Suprapubic skin (tissue), 4 donors: Measurements from ENCODE around the gene CDH8. TPM values are rescaled to one million over a fixed set of nuclear protein-coding genes. Genes with fewer than 3 reads are reported as not detected.

Source experiments
- DNase-seq, 2 donors: peaks; one replicate each; pipeline ENCODE4 v3.0.0-alpha.2; 2019; ENCODE audit warnings: low spot score in 2 of 2
- H3K27ac ChIP-seq: fragments of 200-600 bp; sonication (generic); one replicate; pipeline ENCODE4 v1.5.1; 2019
- H3K27me3 ChIP-seq: fragments of 200-600 bp; sonication (generic); one replicate; pipeline ENCODE4 v1.5.1; 2019
- H3K36me3 ChIP-seq: fragments of 200-600 bp; sonication (generic); one replicate; pipeline ENCODE4 v1.5.1; 2019
- H3K4me1 ChIP-seq: fragments of 200-600 bp; sonication (generic); one replicate; pipeline ENCODE4 v1.5.1; 2019
- H3K4me3 ChIP-seq: fragments of 200-600 bp; sonication (generic); one replicate; pipeline ENCODE4 v1.5.1; 2019; ENCODE audit warnings: mild to moderate bottlenecking
- H3K9me3 ChIP-seq: fragments of 200-600 bp; sonication (generic); one replicate; pipeline ENCODE4 v1.5.1; 2019
- EP300 ChIP-seq: sonication (generic); formaldehyde crosslinking; IDR thresholded peaks from one replicate; pipeline ENCODE4 v1.6.1; 2017; ENCODE audit warnings: antibody characterized with exemption
- POLR2A ChIP-seq, 2 donors: fragments of 450-650 bp; IDR thresholded peaks; one replicate each; pipeline ENCODE4 v1.6.1; 2017; ENCODE audit warnings: antibody characterized with exemption in 2 of 2, mild to moderate bottlenecking in 2 of 2, moderate library complexity in 2 of 2
- POLR2AphosphoS5 ChIP-seq, 3 donors: sonication (generic); formaldehyde crosslinking; IDR thresholded peaks; one replicate each; pipeline ENCODE4 v1.6.1; 2017; ENCODE audit warnings: antibody characterized with exemption in 3 of 3
- WGBS: methylation state at CpG from one replicate; pipeline ENCODE4 v1.1.5; 2018; 5-methylcytosine and 5-hydroxymethylcytosine counted together
- total RNA-seq, 4 donors: library from RNA; depleted of rRNA; stranded (reverse); fragments of >200 nt; gene quantifications; one replicate each; pipeline ENCODE4 v1.1.0, GENCODE V29; 2016
- TF ChIP-seq, protein P1 (sequence below), 2 donors: fragments of 200-600 bp in 1 of 2; fragments of 450-650 bp in 1 of 2; sonication (generic) in 1 of 2; IDR thresholded peaks; one replicate each; pipeline ENCODE4 v1.5.1; 2016 to 2019; ENCODE audit warnings: antibody characterized with exemption in 2 of 2, mild to moderate bottlenecking in 1 of 2, moderate library complexity in 1 of 2

CDH8 gene
- total RNA-seq, 4 donors from 2014 or later: 0.42 to 5.8 (median 2.2) TPM; not detected in 1

DNA sequence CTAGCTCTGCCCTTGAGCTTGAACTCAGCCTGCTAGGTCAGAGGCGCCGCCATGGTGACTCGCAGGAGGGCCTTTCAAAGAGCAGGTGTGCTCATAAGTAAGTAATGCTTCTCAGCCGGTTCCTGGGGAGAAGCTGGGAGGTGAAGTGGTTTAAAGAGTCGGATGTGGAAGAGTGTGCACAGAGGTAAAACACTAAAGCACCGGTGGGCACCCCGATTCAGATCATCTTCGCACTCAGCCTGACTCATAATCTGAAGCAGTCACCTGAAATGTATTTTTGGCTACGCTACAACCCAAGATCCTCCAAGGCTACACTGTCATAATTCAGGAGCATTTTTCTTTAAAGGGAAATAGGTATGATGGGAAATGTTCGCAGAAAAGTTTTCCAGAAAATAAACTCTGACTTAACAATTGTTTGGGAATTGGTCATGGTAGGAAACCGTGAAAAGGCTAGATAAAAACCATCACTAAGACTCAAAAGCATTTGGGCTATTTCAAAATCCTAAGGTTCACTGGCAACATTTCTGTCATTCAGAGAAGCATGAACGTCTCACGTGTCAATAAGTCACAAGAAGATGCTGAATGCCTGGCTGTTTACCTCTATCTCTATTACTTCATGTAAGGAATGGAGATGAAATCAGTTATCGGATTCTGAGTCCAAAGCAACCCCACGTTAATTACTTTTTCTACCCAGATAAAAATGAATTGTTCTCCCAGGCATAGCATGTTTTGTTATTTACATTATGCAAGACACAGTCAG is 17.8 kb downstream of the CDH8 start:
- TF ChIP-seq EP300: no peak
- TF ChIP-seq POLR2AphosphoS5 (IDR thresholded peaks at IDR 0.05): no peak
- no peak for TF ChIP-seq POLR2A (IDR thresholded peaks at IDR 0.05)
- TF ChIP-seq, protein P1, sequence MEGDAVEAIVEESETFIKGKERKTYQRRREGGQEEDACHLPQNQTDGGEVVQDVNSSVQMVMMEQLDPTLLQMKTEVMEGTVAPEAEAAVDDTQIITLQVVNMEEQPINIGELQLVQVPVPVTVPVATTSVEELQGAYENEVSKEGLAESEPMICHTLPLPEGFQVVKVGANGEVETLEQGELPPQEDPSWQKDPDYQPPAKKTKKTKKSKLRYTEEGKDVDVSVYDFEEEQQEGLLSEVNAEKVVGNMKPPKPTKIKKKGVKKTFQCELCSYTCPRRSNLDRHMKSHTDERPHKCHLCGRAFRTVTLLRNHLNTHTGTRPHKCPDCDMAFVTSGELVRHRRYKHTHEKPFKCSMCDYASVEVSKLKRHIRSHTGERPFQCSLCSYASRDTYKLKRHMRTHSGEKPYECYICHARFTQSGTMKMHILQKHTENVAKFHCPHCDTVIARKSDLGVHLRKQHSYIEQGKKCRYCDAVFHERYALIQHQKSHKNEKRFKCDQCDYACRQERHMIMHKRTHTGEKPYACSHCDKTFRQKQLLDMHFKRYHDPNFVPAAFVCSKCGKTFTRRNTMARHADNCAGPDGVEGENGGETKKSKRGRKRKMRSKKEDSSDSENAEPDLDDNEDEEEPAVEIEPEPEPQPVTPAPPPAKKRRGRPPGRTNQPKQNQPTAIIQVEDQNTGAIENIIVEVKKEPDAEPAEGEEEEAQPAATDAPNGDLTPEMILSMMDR (IDR thresholded peaks at IDR 0.05): no peak

GRCh38 chr16:62014319-62014923 is 21.8 kb downstream of the CDH8 start:
- H3K4me1 ChIP-seq: no peaks in the 10 kb centered on the region
- DNase-seq: no peak

More for the DNA sequence above, 17.8 kb downstream of the CDH8 start:
- 80% methylated on average over 15 of the region's 15 CpGs for WGBS
- H3K27me3 ChIP-seq: no peaks in the 10 kb centered on the region
- H3K9me3 ChIP-seq: no peaks in the 10 kb centered on the region
- no peak for DNase-seq
- H3K4me1 ChIP-seq: no peaks in the 10 kb centered on the region
- no peak overlapping the region for H3K27ac ChIP-seq
- H3K36me3 ChIP-seq: no peaks in the 10 kb centered on the region
- no peak overlapping the region for H3K4me3 ChIP-seq

DNA sequence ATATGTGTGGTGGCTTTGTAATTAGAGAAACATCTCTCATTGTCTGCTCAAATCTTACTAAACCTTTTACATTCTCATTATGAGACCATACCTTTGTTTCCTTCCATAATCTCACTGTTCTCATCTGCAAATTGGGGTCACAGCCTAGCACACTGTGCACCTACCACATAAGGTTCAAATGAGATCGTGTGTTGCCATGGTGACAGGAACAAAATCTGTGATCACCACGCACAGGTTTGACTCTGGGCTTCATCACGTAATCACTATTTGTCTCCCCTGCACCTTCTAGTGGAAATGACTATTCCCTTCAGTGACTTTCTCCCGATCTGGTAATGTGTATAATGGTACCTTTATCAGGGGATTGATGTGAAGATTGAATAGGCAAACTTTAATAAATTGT is 26.1 kb downstream of the CDH8 start:
- Histone ChIP-seq H3K27me3 (no peaks in the 10 kb centered on the region), H3K27ac (no peak overlapping the region), H3K4me1 (no peaks in the 10 kb centered on the region), H3K4me3 (no peak overlapping the region), H3K9me3 (no peaks in the 10 kb centered on the region), H3K36me3 (no peaks in the 10 kb centered on the region)
- TF ChIP-seq POLR2AphosphoS5 (IDR thresholded peaks at IDR 0.05): no peak
- TF ChIP-seq POLR2A (IDR thresholded peaks at IDR 0.05): no peak
- no peak for TF ChIP-seq EP300
- TF ChIP-seq, protein P1 (IDR thresholded peaks at IDR 0.05): no peak
- WGBS: 85% methylated on average over 4 of the region's 4 CpGs
- no peak for DNase-seq

More at GRCh38 chr16:62014319-62014923, 21.8 kb downstream of the CDH8 start:
- WGBS: 54% methylated on average over 8 of the region's 8 CpGs
- H3K27ac ChIP-seq: no peak overlapping the region
- H3K9me3 ChIP-seq: no peaks in the 10 kb centered on the region
- no peak for TF ChIP-seq POLR2AphosphoS5 (IDR thresholded peaks at IDR 0.05)
- TF ChIP-seq EP300: no peak
- TF ChIP-seq POLR2A (IDR thresholded peaks at IDR 0.05): no peak
- TF ChIP-seq, protein P1 (IDR thresholded peaks at IDR 0.05): no peak
- no peaks in the 10 kb centered on the region for H3K27me3 ChIP-seq
- no peaks in the 10 kb centered on the region for H3K36me3 ChIP-seq
- no peak overlapping the region for H3K4me3 ChIP-seq

DNA sequence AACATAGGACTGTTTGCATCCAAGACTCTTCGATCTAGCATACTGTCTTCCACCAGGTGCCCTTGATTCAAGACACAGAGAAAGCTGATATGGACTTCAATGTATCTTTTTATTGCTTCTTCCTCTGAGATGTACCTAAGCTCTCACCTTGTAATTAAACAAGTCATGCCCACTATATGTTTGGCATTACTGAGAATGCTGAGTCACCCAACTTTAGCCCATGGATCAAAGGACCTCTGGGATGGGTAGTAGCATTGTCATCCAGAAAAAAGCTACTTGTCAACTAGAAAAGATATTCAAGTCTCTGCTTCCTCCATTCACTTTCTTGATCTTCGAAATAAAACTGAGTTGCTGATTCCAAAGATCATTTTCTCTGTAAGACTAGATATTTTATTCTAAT is 37.8 kb downstream of the CDH8 start:
- Histone ChIP-seq H3K36me3 (no peaks in the 10 kb centered on the region), H3K27ac (no peak overlapping the region), H3K27me3 (no peaks in the 10 kb centered on the region), H3K4me3 (no peak overlapping the region), H3K4me1 (no peaks in the 10 kb centered on the region), H3K9me3 (no peaks in the 10 kb centered on the region)
- TF ChIP-seq EP300 (no peak), POLR2A (IDR thresholded peaks at IDR 0.05) (no peak), POLR2AphosphoS5 (IDR thresholded peaks at IDR 0.05) (no peak)
- TF ChIP-seq, protein P1 (IDR thresholded peaks at IDR 0.05): no peak
- DNase-seq: no peak
- WGBS: 83% methylated on average over 2 of the region's 2 CpGs

GRCh38 chr16:61993108-61993507 is 43.1 kb downstream of the CDH8 start:
- Histone ChIP-seq H3K27ac (no peak overlapping the region), H3K27me3 (no peaks in the 10 kb centered on the region), H3K36me3 (no peaks in the 10 kb centered on the region), H3K4me3 (no peak overlapping the region), H3K9me3 (no peaks in the 10 kb centered on the region), H3K4me1 (no peaks in the 10 kb centered on the region)
- TF ChIP-seq POLR2A (IDR thresholded peaks at IDR 0.05) (no peak), EP300 (no peak), POLR2AphosphoS5 (IDR thresholded peaks at IDR 0.05) (no peak)
- TF ChIP-seq, protein P1 (IDR thresholded peaks at IDR 0.05): no peak
- no peak for DNase-seq
- WGBS: 23% methylated on average over 3 of the region's 3 CpGs
